ENCODE results near the gene LIMS4. TPM values are rescaled to one million over a fixed set of nuclear protein-coding genes. Genes with fewer than 3 reads are reported as not detected.
"Not testable (repeated sequence)": the region's sequence is repeated elsewhere in the genome, so short reads cannot be mapped to it uniquely, and the experiment has no call there.

Gene LIMS4
- polyA plus RNA-seq, 3 donors = 1.6 to 5.8 (median 2.9) TPM

DNA sequence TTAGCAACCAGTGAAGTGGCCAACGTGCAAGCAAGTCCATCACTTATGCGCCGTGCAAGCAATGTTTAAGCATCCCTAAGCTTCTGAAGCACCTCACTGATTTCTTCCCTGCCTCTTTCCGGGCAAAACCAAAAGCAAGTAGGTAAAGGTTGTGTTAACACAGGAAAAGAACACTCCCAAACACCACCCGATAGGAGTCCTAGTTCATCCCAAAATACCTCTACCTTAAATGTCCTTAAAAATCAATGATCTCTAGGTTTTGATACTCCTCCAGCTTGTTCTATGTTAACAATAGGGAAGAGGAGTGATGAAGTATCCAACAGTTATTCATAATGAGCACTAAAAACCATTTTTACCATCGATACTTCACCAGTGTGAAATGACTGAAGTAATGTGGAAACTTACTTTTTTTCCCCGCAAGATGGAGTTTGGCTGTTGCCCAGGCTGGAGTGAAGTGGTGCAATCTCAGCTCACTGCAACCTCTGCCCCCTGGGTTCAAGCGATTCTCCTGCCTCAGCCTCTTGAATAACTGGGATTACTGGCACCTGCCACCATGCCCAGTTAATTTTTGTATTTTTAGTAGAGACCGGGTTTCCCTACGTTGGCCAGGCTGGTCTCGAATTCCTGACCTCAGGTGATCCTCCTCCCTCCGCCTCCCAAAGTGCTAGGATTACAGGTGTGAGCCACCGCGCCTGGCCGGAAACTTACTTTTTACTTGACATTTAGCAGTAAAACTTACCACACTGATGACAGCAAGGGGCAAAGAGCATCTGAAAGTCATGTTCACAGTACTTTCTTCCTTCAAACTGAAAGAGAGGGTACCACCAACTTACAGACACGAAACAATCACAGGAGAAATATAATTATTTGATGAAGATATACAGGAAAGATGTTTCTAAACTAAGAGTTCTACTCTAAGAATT, 16.1 kb downstream of the LIMS4 start:
- H3K27ac ChIP-seq (ENCODE audit: low read depth, low read length) = not testable (repeated sequence)
- 88 to 100% (median 100%) methylated on average over 1 of the region's 16 CpGs for WGBS, 3 donors

DNA sequence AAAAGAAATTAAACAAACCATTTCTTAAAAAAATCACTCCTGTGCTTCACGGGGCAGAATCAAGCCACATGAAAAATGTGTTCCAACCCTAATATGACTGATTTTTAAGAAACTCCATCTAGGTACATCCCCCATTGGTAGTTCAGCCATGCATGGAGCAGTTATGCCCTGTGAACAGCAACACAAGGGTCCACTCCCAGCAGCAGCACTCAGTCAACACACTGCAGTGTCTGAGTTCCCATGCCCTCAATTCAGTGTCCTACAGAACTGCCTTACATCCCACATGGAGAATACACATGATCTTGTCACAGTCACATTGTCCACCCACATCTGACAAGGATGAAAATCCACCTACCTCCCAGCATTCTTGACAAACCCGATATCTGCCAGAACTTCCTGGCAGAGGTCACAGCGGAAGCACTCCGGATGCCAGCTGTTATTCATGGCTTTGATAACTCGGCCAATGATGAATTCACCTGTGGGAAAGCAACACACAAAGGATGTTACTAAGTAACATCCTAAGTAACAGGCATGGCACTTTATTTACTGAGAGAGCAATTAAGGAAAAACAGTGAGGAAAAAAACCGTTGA, 17.4 kb downstream of the LIMS4 start:
- WGBS, 3 donors = no CpG with 5 or more reads among the region's 6 CpGs

DNA sequence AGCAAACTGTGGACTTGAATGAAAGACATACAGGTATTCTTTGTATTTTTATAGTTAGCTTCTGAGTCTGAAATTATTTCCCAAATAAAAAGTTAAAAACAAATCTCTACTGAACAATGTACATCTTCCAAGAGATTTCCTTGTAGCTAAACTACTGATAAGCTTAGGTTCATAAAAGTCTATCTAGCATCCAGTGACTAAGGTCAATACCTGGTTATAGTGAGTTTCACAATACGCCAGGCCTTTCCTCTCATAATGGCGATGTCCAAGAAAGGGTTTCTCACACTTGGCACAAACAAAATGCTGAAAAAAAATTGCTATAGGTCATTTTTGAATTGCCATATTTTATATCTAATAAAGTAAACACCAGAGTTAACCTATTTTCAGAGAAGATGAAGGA, 21.7 kb downstream of the LIMS4 start:
- H3K27ac ChIP-seq (ENCODE audit: low read depth, low read length) = not testable (repeated sequence)
- no CpG with 5 or more reads among the region's 2 CpGs for WGBS, 3 donors

More for the DNA sequence above, 17.4 kb downstream of the LIMS4 start:
- H3K27ac ChIP-seq (ENCODE audit: low read depth, low read length) = not testable (repeated sequence)

DNA sequence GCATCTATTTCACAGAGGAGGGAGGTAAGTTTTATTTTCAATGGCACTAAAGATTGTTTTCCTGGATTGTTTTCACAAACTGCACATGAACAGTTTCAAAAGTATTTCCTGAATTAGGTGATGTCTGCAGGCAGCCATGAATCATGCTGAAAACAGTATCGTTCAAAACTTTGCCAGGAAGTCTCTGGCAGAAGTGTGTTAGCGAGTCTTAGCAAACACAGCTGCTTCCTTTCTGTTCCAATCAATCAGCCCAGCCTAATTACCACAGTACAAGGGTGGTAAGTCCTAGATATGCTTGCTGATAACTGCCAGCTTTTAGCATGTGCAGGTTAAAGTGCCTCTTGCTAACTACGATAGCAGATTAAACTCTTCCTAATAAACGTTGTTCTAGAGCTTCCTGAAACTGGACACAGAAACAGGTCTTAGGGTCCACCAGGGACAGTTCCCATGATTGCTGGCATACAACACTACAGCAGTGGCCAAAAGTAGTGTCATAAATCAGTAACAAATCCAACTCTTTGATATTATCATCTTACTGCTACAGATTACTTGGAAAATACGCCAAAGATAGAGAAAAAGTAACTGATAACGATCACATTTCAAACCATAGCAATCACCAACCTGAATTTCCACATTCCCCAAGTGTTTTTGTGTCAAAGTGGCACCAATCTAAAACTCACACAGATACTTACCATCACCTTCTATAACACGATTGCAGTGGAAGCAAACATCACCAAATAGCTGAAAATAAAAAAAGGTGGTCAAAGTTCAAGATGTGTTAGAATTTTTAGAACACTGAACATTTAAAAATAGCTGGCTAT, 23.3 kb downstream of the LIMS4 start:
- WGBS, 3 donors = no CpG with 5 or more reads among the region's 7 CpGs
- not testable (repeated sequence) for H3K27ac ChIP-seq (ENCODE audit: low read depth, low read length)

DNA sequence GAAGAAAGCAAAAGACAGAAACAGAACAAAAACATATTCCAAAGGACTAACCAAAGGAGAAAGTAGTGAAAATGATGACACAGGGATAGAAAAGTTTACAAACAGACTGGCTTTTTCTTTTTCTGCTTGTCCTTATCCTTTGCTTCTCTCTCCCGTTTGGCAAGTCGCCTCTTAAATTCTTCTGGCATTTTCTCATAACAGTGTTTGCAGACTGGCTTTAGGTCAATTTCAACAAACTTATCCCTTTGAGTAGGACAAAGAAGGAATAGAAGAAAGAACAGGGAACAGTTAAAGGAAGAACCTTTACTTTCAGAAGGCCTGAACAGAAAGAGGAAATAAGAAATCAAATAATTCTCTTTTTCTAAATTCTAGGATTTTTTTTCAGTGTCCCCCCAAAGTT, 26.0 kb downstream of the LIMS4 start:
- WGBS, 3 donors = no CpG with 5 or more reads among the region's 2 CpGs
- not testable (repeated sequence) for H3K27ac ChIP-seq (ENCODE audit: low read depth, low read length)

DNA sequence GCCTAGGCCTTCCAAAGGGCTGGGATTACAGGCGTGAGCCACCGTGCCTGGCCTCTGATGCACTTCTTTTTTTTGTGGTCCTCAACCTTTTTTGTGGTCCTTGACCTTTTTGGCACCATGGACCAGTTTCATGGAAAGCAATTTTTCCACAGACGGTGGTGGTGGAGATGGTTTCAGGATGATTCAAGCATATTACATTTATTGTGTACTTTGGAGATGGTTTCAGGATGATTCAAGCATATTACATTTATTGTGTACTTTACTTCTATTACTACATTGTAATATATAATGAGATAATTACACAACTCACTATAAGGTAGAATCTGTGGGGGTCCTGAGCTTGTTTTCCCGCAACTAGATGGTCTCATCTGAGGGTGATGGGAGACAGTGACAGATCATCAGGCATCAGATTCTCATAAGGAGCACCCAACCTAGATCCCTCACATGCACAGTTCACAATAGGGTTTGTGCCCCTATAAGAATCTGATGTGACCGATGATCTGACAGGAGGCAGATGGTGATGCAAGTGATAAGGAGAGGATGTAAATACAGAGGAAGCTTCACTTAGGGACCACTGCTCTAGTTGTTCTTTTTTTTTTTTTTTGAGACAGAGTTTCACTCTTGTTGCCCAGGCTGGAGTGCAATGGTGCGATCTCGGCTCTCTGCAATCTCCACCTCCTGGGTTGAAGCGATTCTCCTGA, 29.2 kb downstream of the LIMS4 start:
- WGBS, 3 donors = no CpG with 5 or more reads among the region's 8 CpGs
- not testable (repeated sequence) for H3K27ac ChIP-seq (ENCODE audit: low read depth, low read length)

DNA sequence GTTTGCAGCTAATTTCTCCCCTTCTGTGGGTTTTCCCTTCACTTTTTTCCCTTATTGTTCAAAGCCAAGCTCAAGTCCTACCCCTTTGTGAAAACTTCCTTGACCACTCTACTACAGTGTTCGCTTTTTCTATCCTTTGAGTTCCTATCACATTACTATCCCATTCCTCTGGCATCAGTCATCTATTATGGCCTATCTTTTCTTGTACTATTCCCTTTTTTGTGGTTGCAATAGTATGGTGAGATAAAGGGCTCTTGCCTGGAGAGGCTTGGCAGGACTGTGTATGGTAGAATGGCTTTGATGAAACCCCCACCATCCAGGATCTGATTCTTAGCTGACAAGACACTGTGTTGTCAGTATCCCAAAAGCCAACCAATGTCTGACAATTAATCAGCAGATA, 30.7 kb downstream of the LIMS4 start:
- WGBS, 3 donors = no CpG with 5 or more reads among the region's 1 CpG
- H3K27ac ChIP-seq (ENCODE audit: low read depth, low read length) = not testable (repeated sequence)

DNA sequence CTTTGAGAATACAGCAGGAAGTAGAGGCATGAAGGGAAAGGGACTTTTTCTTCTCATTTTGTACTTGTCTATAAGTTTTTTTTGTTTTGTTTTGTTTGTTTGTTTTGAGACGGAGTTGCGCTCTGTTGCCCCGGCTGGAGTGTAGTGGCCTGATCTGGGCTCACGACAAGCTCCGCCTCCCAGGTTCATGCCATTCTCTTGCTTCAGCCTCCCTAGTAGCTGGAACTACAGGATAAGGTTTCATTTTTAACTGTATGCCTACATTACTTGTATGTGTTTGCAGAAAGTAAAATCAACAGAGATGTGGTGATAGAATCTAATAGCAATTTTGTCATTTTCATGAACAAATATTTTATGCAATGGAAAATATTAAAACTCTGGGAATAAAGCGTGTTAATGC, 38.1 kb downstream of the LIMS4 start:
- no CpG with 5 or more reads among the region's 6 CpGs for WGBS, 3 donors
- H3K27ac ChIP-seq (ENCODE audit: low read depth, low read length) = not testable (repeated sequence)

DNA sequence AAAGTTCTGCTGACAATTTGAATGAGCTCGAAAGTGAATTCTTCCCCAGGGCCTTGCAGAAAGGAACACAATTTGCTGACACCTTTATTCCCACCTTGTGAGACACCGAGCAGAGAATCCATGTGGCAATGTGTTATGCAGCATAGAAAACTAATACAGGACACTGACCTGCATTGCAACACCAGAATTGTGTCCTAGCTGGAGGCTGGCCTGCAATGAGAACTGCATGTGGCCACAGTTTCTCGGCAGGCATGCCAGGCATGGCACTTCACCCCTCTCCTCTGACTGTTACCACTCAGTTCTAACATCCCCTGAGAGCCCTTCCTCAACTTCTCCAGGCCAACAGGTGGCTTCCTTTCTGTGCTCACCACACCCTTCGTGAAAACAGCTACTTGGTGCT, 46.9 kb downstream of the LIMS4 start:
- WGBS, 3 donors = 86 to 100% (median 91%) methylated on average over 1 of the region's 4 CpGs
- H3K27ac ChIP-seq (ENCODE audit: low read depth, low read length) = not testable (repeated sequence)

DNA sequence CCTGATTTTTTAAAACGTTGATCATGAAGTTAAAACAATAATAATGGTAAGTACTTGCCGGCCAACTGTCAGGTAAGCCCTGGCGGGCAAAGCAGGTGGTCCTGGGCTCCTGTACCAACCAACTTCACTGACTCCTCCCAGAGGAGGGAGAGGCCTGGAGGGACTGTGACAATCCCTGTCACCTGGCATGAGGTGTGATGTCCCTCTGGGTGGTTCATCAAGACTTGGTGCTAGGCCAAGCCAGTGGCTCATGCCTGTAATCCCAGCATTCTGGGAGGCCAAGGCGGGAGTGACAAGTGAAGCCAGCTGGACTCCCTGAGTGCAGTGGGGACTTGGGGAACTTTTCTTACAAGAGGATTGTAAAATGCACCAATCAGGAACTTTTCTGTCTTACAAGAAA, 48.2 kb downstream of the LIMS4 start:
- 100% methylated on average over 1 to 2 of the region's 4 CpGs for WGBS, 3 donors
- not testable (repeated sequence) for H3K27ac ChIP-seq (ENCODE audit: low read depth, low read length)

DNA sequence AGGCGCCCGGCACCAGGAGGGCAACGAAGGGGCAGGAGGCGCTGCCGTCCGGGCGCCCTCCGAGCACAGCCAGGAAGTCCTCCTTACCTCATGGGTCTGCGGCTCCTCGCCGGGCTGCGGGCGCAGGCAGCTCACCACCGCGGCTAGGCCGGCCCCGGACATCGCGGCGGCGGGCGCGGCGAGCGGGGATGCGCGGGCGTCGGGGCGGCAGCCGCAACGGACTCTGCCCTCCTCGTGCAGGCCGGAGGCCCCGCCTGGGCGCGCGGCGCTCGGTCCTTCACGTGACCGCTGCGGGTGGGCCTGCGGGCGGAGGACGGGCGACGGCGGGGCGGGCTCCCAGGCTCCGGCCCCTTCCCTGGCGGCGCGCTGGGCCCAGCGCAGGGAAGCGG, 49.0 kb downstream of the LIMS4 start:
- WGBS, 3 donors = no CpG with 5 or more reads among the region's 56 CpGs
- not testable (repeated sequence) for H3K27ac ChIP-seq (ENCODE audit: low read depth, low read length)

DNA sequence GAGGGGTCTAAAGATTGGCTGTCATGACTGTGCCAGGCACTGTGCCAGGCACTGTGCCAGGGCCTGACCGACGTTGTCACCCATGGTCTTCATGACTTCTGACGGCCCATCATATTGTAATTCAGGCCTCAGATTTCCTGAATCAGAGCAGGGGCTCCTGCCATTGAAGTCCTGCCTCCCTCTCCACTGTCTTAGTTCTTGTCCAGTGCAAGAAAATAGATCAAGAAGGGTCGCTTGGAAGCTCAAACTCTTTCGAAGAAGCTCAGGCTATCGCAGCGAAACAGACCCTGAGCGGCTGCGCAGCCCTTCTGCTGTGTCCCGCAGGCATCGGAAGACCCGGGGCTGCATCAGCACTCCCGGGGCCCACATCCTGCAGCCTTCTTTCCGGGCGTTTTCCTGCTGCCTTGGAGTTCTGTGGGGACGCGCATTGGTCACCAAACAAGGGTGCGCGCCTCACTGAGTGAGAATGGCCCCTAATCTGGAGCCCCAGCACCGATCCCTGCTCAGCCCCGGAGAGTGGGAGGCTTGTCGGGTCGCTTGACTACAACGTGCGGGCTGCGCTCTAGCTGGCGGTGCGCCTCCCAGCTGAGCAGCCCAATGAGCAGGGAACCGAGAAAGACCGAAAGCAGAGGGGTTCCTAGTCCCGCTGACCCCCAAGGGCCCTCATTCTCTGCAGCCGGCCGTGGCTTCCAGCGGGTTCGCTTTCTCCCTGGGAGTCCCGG, 49.6 kb downstream of the LIMS4 start:
- WGBS, 3 donors = no CpG with 5 or more reads among the region's 36 CpGs
- not testable (repeated sequence) for H3K27ac ChIP-seq (ENCODE audit: low read depth, low read length)

DNA sequence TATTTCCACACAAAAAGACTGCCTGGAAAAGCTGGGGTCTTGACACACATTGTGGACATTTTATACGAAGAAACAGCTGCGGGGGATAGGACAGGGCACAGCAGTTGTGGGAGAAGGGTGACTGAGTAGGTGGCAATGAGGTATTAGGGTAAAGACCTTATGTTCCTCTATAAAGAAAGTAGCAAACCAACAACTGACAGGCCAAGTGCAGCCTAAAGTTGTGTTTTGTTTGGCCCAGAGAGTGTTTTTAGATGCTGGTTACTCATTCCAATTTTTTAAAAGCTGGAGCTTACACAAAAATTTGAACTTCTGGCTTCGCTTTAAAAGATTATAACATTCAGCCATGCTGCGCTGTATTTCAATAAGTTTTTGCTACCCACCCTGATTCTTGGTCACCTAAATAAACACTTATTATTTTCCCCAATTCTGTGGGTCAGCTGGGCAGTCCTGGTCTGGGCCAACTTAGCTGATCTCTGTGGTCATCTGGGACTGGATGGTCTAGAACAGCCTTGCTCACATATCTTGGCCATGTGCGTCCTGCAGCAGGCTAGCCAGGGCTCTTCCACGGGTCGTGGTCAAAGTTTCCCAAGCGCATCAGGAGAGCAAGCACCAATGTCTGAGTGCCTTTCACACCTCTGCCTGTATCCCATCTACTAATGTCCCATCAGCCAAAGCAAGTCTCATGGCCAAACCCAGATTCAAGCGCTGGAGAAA, 51.8 kb downstream of the LIMS4 start:
- no CpG with 5 or more reads among the region's 9 CpGs for WGBS, 3 donors
- H3K27ac ChIP-seq (ENCODE audit: low read depth, low read length) = not testable (repeated sequence)

DNA sequence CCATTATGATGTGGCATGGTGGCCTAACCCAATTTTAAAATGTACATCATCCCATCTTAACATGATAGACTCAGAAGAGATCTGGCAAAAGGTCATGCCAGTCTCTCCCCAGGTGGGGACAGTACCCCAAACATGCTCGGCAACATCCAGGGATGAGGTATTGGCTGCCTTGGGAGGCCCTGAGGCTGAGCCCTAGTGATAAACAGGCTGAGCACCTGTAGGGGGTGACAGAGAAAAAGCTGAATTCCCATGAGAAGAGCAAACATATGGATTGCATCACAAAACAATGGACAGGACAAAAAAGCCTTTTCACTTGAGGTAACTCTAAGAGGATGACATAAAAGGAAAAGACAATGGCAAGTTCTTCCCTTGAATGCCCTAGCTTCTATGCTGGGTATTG, 65.5 kb downstream of the LIMS4 start:
- WGBS, 3 donors = no CpG with 5 or more reads among the region's 1 CpG
- H3K27ac ChIP-seq (ENCODE audit: low read depth, low read length) = not testable (repeated sequence)

DNA sequence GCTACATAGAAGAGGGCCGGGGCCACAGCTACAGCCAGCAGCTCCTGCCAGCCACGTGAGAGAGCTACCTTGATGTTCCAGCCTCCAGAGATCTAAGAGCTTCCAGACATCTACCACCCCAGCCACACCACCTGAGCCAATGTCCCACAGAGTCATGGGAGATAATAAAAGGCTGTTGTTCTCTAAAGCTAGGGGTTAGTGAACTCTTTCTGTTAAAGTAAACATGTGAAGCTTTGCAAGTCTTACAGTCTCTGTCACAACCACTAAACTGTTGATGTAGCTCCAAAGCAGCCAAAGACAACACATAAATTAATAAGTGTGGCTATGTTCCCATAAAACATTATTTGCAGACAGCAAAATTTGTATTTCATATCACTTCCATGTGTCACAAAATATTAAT, 67.6 kb downstream of the LIMS4 start:
- WGBS, 3 donors = no CpG with 5 or more reads among the region's 2 CpGs
- not testable (repeated sequence) for H3K27ac ChIP-seq (ENCODE audit: low read depth, low read length)

DNA sequence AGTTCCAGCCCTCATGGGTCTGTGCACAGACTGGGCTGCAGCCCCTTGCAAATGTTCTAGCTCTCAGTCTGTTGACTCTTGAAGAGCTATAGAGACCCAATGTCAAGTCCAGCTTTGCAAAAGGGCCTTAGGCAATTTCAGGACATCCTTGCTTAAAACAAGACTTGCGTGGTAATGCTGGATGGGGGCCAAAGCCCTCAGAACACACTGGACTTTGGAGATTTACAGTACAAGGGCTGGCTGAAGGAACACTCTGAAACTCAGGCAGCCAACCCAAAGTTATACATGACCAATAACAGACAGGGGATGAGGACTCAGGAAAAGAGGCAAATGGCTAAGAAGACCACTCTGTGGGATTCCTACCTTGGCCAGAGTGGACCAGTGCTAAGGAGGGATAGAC, 68.4 kb downstream of the LIMS4 start:
- WGBS, 3 donors = no CpG with 5 or more reads among the region's 1 CpG

DNA sequence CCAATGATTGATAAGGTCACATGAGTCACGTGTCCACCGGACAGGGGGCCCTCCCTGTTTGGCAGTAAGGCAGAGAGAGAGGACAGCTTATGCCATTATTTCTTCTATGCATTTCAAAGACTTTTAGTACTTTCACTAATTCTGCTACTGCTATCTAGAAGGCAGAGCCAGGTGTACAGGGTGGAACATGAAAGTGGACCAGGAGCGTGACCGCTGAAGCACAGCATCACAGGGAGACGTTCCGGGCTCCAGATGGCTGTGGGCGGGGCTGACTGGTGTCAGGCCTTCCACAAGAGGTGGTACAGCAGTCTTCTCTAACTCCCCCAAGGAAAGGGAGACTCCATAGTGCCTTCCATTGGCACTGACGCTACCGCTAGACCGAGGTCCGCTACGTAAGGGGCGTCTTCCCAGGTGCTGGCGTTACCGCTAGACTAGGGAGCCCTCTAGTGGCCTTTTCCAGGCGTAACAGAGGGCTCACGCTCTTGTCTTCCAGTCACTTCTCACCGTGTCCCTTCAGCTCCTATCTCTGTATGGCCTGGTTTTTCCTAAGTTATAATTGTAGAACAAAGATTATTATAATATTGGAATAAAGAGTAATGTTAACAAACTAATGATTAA, 71.5 kb downstream of the LIMS4 start:
- not testable (repeated sequence) for H3K27ac ChIP-seq (ENCODE audit: low read depth, low read length)
- WGBS, 3 donors = 0 to 12% (median 11%) methylated on average over 2 to 3 of the region's 18 CpGs

More for the DNA sequence above, 68.4 kb downstream of the LIMS4 start:
- not testable (repeated sequence) for H3K27ac ChIP-seq (ENCODE audit: low read depth, low read length)
